OCI-LY3 (cell line): ENCODE measurements around the gene ALG8.

Experiments used
- H2AFZ ChIP-seq: fragments of 200-600, 300-600 bp; shearing (Covaris generic); 2 replicates; pipeline ENCODE4 v1.6.0; 2014; ENCODE audit warnings: antibody characterized with exemption, low read depth, low read length
- H3K27ac ChIP-seq: fragments of 200-600, 300-600 bp; sonication (generic); 2 replicates; pipeline ENCODE4 v1.5.1; 2014; ENCODE audit warnings: mild to moderate bottlenecking, low read length, moderate library complexity, mixed read lengths
- H3K27me3 ChIP-seq: fragments of 200-600, 300-600 bp; sonication (generic); 2 replicates; pipeline ENCODE4 v1.6.1; 2014; ENCODE audit warnings: low read depth, low read length, mixed read lengths
- H3K36me3 ChIP-seq: fragments of 200-600, 300-600 bp; sonication (generic); replicated peaks from 2 replicates; pipeline ENCODE3; 2014; ENCODE audit warnings: low read depth, low read length, mixed read lengths
- H3K4me1 ChIP-seq: fragments of 300-600, 200-600 bp; sonication (generic); 2 replicates; pipeline ENCODE4 v1.6.1; 2014; ENCODE audit warnings: low read length, mixed read lengths
- H3K4me2 ChIP-seq: fragments of 200-600, 300-600 bp; sonication (generic); 2 replicates; pipeline ENCODE4 v1.6.1; 2014; ENCODE audit warnings: low read length, mixed read lengths
- H3K4me3 ChIP-seq: fragments of 300-600, 200-600 bp; sonication (generic); 2 replicates; pipeline ENCODE4 v1.5.1; 2014; ENCODE audit warnings: antibody characterized with exemption, mild to moderate bottlenecking, low read length, moderate library complexity
- H3K79me2 ChIP-seq: fragments of 300-600, 200-600 bp; shearing (Covaris generic); 2 replicates; pipeline ENCODE4 v1.6.1; 2014; ENCODE audit warnings: mild to moderate bottlenecking, low read length, mixed read lengths
- H3K9ac ChIP-seq: fragments of 300-600, 200-600 bp; shearing (Covaris generic); 2 replicates; pipeline ENCODE4 v1.6.0; 2014; ENCODE audit warnings: mild to moderate bottlenecking, low read length, moderate library complexity
- H3K9me3 ChIP-seq: fragments of 200-600, 300-600 bp; shearing (Covaris generic); 2 replicates; pipeline ENCODE4 v1.6.1; 2014; ENCODE audit warnings: low read length, mixed read lengths; ENCODE audit not compliant: insufficient read depth
- H4K20me1 ChIP-seq: fragments of 200-600, 300-600 bp; sonication (generic); 2 replicates; pipeline ENCODE4 v1.6.1; 2016; ENCODE audit warnings: low read length, mixed read lengths; ENCODE audit not compliant: insufficient read depth
- CTCF ChIP-seq: fragments of 200-600, 300-600 bp; sonication (generic); IDR thresholded peaks from 2 replicates; pipeline ENCODE4 v1.5.1; 2014; ENCODE audit warnings: antibody characterized with exemption, low read length, low read depth
- EZH2phosphoT487 ChIP-seq: fragments of 200-600 bp; shearing (Covaris generic); IDR thresholded peaks from 2 replicates; pipeline ENCODE4 v1.6.1; 2018; ENCODE audit warnings: antibody characterized with exemption, mixed run types, low read depth

Gene ALG8

GRCh38 chr11:78069465-78069864 is 70.0 kb downstream of the ALG8 start:
- H3K27me3 ChIP-seq: no peaks in the 10 kb centered on the region
- H3K9ac ChIP-seq: no peak overlapping the region
- H3K9me3 ChIP-seq: no peaks in the 10 kb centered on the region
- H2AFZ ChIP-seq: no peak overlapping the region
- H3K4me1 ChIP-seq: peaks cover 9% of the 10 kb centered on the region
- no peak overlapping the region for H3K27ac ChIP-seq
- H3K36me3 ChIP-seq: peaks cover 47% of the 10 kb centered on the region
- no peak overlapping the region for H3K4me3 ChIP-seq
- H4K20me1 ChIP-seq: peaks cover 21% of the 10 kb centered on the region
- H3K4me2 ChIP-seq: no peak overlapping the region
- H3K79me2 ChIP-seq: peaks cover 39% of the 10 kb centered on the region
- TF ChIP-seq CTCF (no peak), EZH2phosphoT487 (no peak)

GRCh38 chr11:78067704-78068103 is 71.7 kb downstream of the ALG8 start:
- no peak for TF ChIP-seq CTCF
- Histone ChIP-seq H3K79me2 (peaks cover 21% of the 10 kb centered on the region), H4K20me1 (peaks cover 13% of the 10 kb centered on the region; the same call in 1 of the 2 replicates), H3K9ac (no peak overlapping the region), H3K36me3 (peaks cover 45% of the 10 kb centered on the region), H3K27ac (no peak overlapping the region), H3K27me3 (no peaks in the 10 kb centered on the region), H3K9me3 (no peaks in the 10 kb centered on the region), H3K4me3 (no peak overlapping the region), H3K4me1 (peaks cover 5% of the 10 kb centered on the region), H2AFZ (no peak overlapping the region), H3K4me2 (no peak overlapping the region)

- Histone ChIP-seq H4K20me1 (0 out of 2 replicates have a peak, but pooled peaks cover 6% of the 10 kb centered on the region), H3K4me3 (no peak overlapping the region), H3K9me3 (no peaks in the 10 kb centered on the region), H2AFZ (no peak overlapping the region), H3K9ac (no peak overlapping the region), H3K27me3 (no peaks in the 10 kb centered on the region), H3K79me2 (peaks cover 11% of the 10 kb centered on the region), H3K27ac (no peak overlapping the region), H3K4me1 (no peaks in the 10 kb centered on the region), H3K36me3 (peaks cover 36% of the 10 kb centered on the region), H3K4me2 (no peak overlapping the region)
- no peak for TF ChIP-seq EZH2phosphoT487
- TF ChIP-seq CTCF: no peak
Observed at GRCh38 chr11:78066471-78066870, 73.0 kb downstream of the ALG8 start.

- Histone ChIP-seq H3K4me1 (no peaks in the 10 kb centered on the region), H4K20me1 (0 out of 2 replicates have a peak, but pooled peaks cover 6% of the 10 kb centered on the region), H3K36me3 (peaks cover 23% of the 10 kb centered on the region), H3K27ac (no peak overlapping the region), H3K79me2 (peaks cover 8% of the 10 kb centered on the region; the same call in 1 of the 2 replicates), H3K4me2 (no peak overlapping the region), H2AFZ (no peak overlapping the region), H3K27me3 (no peaks in the 10 kb centered on the region), H3K9ac (no peak overlapping the region), H3K9me3 (no peaks in the 10 kb centered on the region), H3K4me3 (no peak overlapping the region)
- TF ChIP-seq EZH2phosphoT487 (no peak), CTCF (no peak)
Observed at GRCh38 chr11:78065203-78065602, 74.2 kb downstream of the ALG8 start.
